Muscle of leg (tissue), 11 donors: ENCODE measurements around the gene TSPEAR. TPM values are rescaled to one million over a fixed set of nuclear protein-coding genes. Genes with fewer than 3 reads are reported as not detected.
"Not testable (repeated sequence)": the region's sequence is repeated elsewhere in the genome, so short reads cannot be mapped to it uniquely, and the experiment has no call there.

Experiments
- DNase-seq: peaks from one replicate; pipeline ENCODE4 v3.0.0; 2013
- H3K27ac ChIP-seq: one replicate; pipeline ENCODE4 v1.5.1; 2013; ENCODE audit warnings: mild to moderate bottlenecking, low read length, control low read depth
- H3K27me3 ChIP-seq: one replicate; pipeline ENCODE4 v1.6.1; 2013; ENCODE audit warnings: low read length; ENCODE audit not compliant: control insufficient read depth, insufficient read depth
- H3K36me3 ChIP-seq: one replicate; pipeline ENCODE4 v1.6.1; 2013; ENCODE audit warnings: low read length; ENCODE audit not compliant: control insufficient read depth, insufficient read depth
- H3K4me1 ChIP-seq: one replicate; pipeline ENCODE4 v1.6.1; 2013; ENCODE audit warnings: low read length; ENCODE audit not compliant: control insufficient read depth, insufficient read depth
- H3K4me3 ChIP-seq: one replicate; pipeline ENCODE4 v1.5.1; 2013; ENCODE audit warnings: low read length, control low read depth
- H3K9me3 ChIP-seq: replicated peaks from 2 replicates; pipeline ENCODE4 v1.6.1; 2013; ENCODE audit warnings: low read depth, low read length; ENCODE audit not compliant: control insufficient read depth
- WGBS: methylation state at CpG from one replicate; pipeline ENCODE4 v1.1.5; 2013; ENCODE audit warnings: missing lambda C conversion rate; ENCODE audit not compliant: insufficient coverage; 5-methylcytosine and 5-hydroxymethylcytosine counted together
- polyA plus RNA-seq, 8 donors: library from polyadenylated mRNA; unstranded; fragments of 120-200 nt; gene quantifications; one replicate each; pipeline versions ENCODE4 v1.2.1 to v1.2.3, GENCODE V29; 2013; ENCODE audit warnings: inconsistent platforms in 1 of 8, low replicate concordance in 1 of 8; ENCODE audit not compliant: insufficient read length in 8 of 8, insufficient read depth in 1 of 8
- total RNA-seq: library from RNA; stranded (reverse); fragments of 120-200 nt; gene quantifications from one replicate; pipeline ENCODE4 v1.2.4, GENCODE V29; 2013

TSPEAR gene
- total and polyA plus RNA-seq, 9 donors, result 0.04 to 1.5 (median 0.10) TPM; not detected in 2

DNA sequence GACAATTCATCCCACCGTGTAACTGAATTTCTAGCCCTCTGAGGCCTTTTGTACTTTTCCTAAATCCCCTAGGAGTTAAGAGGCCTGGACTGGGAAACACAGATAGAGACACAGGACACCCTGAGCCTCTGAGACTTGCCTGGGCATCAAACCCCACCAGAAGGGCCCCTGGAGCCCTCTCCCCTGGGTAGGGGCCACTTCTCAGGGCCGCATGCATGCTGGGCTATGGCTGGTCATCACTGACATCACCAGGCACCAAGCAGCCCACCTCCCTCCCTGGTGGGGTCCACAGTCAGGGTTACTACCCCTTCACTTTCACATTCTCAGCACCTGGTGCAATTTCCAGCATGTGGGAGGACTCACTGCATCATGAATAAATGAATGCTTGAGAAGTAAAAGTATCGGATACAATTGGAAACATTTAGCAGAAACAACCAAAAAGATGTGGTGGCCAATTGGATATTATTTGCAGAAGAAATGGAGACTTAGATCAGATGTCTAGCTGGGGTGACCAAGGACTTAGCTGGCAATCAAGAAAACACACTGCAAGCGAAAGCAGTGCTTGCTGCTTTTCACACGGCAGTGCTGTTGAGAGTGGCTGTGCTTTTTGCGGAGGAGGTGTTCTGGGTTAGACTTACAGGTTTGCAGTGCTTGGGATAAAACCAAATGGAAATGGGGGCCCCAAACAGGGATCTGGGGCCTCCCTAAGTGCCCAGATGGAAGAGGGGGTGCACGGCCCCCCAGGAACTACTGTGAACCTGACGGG is 111.9 kb downstream of the TSPEAR start:
- no peak overlapping the region for H3K27ac ChIP-seq
- no peaks in the 10 kb centered on the region for H3K9me3 ChIP-seq
- no peak for DNase-seq
- H3K36me3 ChIP-seq, result no peaks in the 10 kb centered on the region
- no peak overlapping the region for H3K4me3 ChIP-seq
- H3K4me1 ChIP-seq, result peaks cover 3% of the 10 kb centered on the region
- WGBS, result 85% methylated on average over 5 of the region's 8 CpGs
- peaks cover 9% of the 10 kb centered on the region for H3K27me3 ChIP-seq

DNA sequence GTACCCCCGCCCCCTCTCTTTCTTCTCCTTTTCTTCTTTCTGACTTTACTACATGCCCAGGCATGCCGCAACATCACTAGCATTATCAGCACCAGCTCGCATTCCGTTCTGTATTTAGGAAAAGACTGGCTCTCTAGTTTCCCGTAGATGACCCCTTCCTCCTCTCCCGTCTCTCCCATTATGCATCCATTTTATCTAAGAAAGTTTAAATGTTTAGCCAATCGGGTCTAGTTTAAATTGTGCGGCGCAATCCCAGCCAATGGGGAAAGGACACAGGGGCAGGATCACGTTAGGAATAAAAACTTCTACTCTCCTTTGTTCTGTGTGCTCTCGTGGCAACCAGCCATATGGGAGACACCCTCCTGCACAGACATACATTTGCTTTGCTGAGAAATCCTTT is 113.3 kb downstream of the TSPEAR start:
- peaks cover 4% of the 10 kb centered on the region for H3K27me3 ChIP-seq
- no peak for DNase-seq

GRCh38 chr21:44596068-44596725 is 115.2 kb downstream of the TSPEAR start:
- Histone ChIP-seq H3K4me1 (peaks cover 16% of the 10 kb centered on the region), H3K36me3 (no peaks in the 10 kb centered on the region), H3K27ac (no peak overlapping the region), H3K27me3 (peaks cover 4% of the 10 kb centered on the region), H3K4me3 (no peak overlapping the region), H3K9me3 (no peaks in the 10 kb centered on the region)
- DNase-seq, result no peak
- 74% methylated on average over 4 of the region's 9 CpGs for WGBS

More for the DNA sequence above, 113.3 kb downstream of the TSPEAR start:
- Histone ChIP-seq H3K4me1 (peaks cover 12% of the 10 kb centered on the region), H3K9me3 (no peaks in the 10 kb centered on the region), H3K27ac (no peak overlapping the region), H3K4me3 (no peak overlapping the region), H3K36me3 (no peaks in the 10 kb centered on the region)
- 86% methylated on average over 5 of the region's 11 CpGs for WGBS

DNA sequence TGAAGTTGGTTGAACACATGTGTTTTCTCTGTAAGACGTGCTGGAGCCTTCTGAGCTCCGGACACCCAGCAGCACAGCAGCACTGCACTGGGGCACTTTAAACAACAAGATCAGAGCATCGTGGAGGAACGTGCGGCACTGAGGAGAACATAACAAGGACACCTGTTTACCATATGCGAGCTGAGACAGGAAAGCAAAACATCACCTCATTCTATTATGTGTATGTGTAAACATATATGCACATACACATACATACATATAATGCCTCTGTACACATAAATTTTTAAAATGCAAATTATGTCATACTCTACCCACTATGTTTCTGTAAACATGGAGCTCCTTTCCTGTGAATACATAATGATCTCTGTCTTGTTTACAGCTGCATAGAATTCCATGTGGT is 115.8 kb downstream of the TSPEAR start:
- 40% methylated on average over 1 of the region's 6 CpGs for WGBS
- Histone ChIP-seq H3K9me3 (no peaks in the 10 kb centered on the region), H3K4me1 (peaks cover 16% of the 10 kb centered on the region), H3K36me3 (no peaks in the 10 kb centered on the region), H3K4me3 (no peak overlapping the region), H3K27me3 (peaks cover 4% of the 10 kb centered on the region), H3K27ac (no peak overlapping the region)
- DNase-seq, result no peak

DNA sequence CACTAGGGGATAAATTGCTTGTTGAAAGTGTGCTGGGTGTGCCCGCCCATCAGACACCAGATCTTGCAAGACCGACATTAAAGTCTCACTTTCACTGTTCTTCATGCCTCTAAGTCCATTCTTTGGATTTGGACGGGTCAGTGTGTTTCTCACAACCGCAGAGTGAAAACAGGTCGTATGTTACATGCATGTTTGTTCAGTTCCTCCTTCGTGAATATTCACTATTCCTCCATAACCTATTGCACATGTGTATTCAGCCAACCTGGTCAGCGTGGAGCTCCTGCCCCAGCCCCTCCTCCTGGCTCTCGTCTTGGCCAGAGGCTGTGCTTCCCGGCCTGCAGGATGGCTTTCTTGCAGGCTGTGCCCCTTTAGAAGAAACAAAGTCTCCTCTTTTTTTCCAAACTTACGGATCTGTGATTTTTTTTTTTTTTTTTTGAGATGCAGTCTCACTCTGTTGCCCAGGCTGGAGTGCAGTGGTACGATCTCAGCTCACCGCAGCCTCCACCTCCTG is 116.9 kb downstream of the TSPEAR start:
- H3K27ac ChIP-seq, result no peak overlapping the region
- WGBS, result 50% methylated on average over 6 of the region's 12 CpGs
- no peak for DNase-seq
- H3K4me3 ChIP-seq, result no peak overlapping the region
- peaks cover 16% of the 10 kb centered on the region for H3K4me1 ChIP-seq
- no peaks in the 10 kb centered on the region for H3K9me3 ChIP-seq
- peaks cover 4% of the 10 kb centered on the region for H3K27me3 ChIP-seq
- H3K36me3 ChIP-seq, result no peaks in the 10 kb centered on the region

- Histone ChIP-seq H3K4me1 (peaks cover 16% of the 10 kb centered on the region), H3K4me3 (no peak overlapping the region), H3K27ac (no peak overlapping the region), H3K36me3 (no peaks in the 10 kb centered on the region), H3K27me3 (peaks cover 4% of the 10 kb centered on the region), H3K9me3 (no peaks in the 10 kb centered on the region)
- peak; percentile 22 for DNase-seq
- 38% methylated on average over 16 of the region's 20 CpGs for WGBS
Measured at GRCh38 chr21:44593598-44594405, 117.6 kb downstream of the TSPEAR start.

DNA sequence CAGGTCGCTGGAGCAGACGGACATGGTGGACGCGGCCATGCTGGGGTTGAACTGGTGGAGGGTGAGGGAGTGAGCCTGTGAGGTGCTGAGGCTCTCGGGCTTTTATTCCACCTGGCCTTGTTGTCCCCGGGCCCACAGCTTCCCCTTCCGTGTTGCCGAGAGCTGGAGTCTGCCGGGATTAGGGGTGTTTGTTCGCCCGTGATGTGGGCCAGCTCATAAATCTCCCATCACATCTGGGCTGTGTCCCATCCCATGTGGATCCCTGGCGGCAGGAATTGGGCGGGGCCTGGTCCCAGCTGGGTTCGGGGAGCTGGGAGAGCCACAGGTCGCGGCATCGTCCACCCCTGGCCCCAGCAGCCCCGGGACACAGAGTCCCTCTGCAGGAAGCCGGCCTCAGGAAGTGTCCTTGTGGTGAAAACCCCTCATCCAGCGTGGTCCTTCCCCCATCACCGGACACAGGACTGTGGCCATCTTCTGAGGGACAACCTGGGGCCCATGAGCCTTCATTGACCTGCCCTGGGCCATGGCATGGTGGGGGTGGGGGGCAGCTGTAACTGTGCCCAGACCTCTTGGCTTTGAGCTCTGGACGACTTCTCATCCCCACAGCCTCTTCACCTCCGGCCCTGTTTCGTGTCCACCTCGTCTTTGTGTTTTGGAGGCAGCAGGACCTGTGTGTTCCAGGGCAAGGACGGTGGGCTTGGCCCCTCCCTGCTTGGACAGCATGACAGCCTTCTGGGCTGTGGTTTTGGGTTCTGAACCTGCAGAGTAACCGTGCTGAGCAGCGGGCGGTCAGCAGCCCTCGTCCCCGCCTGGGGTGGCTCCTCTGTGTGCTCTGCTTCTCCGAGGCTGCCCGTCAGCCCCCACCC is 118.7 kb downstream of the TSPEAR start, which contains the start of gene KRTAP10-6:
TSS of gene KRTAP10-6 (minus strand) at position 60 of the 866 bp plus-strand sequence. CDS start at position 39, 21 bp downstream.
- Histone ChIP-seq H3K27ac (no peak within 1 kb of the TSS), H3K9me3 (no peaks in the 10 kb centered on the region), H3K36me3 (no peaks in the 10 kb centered on the region), H3K4me1 (peaks cover 16% of the 10 kb centered on the region), H3K4me3 (no peak within 1 kb of the TSS), H3K27me3 (no peaks in the 10 kb centered on the region)
- WGBS, result 49% methylated on average over 26 of the region's 33 CpGs
- no peak for DNase-seq

DNA sequence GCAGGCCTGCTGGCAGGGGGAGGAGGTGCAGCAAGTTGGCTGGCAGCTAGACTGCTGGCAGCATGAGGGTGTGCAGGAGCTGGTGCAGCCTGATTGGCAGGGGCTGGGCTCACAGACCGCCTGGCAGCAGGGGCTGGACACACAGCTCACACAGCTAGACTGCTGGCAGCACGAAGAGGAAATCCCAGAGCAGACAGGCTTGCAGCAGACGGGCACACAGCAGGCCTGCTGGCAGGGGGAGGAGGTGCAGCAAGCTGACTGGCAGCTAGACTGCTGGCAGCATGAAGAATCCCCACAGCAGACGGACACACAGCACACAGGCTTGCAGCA is 119.6 kb downstream of the TSPEAR start:
- not testable (repeated sequence) for H3K9me3 ChIP-seq, H3K27ac ChIP-seq, DNase-seq, H3K27me3 ChIP-seq, H3K4me3 ChIP-seq, H3K36me3 ChIP-seq
- peaks cover 16% of the 10 kb centered on the region for H3K4me1 ChIP-seq
- WGBS, result no CpG with 5 or more reads among the region's 4 CpGs

DNA sequence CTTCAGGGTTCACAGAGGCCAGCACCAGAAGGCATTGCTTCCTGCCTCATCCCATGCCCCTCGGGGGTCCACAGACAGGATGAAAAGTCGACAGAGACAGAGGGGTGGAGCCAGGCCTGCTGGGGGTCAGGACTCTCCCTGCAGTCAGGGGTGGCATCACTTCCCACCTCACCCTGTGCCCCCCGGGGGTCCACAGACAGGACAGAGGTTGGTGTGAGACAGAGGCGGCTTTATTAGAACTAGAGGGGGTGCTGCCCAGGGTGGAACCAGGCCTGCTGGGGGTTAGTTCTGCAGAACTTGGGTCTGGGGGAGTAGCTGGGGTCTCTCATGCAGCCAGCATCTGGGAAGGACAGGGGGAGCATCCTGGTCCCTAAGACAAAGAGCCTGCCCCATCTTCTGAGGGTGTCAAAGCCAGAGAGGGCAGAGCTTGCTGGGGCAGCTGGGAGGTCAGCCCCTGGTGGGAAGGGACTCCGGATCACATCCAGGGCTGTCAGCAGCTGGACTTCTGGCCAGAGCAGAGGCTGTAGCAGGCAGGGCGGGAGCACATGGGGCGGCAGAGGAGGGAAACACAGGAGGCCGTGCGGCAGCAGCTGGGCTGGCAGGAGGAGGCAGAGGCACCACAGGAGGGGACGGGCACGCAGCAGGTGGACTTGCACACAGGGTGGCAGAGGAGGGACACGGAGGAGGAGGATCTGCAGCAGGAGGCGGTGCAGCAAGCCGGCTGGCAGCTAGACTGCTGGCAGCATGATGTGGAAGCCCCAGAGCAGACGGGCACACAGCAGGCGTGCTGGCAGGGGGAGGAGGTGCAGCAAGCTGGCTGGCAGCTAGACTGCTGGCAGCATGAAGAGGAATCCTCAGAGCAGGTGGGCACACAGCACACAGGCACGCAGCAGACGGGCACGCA is 120.2 kb downstream of the TSPEAR start:
- DNase-seq, H3K27me3 ChIP-seq, H3K4me3 ChIP-seq, H3K36me3 ChIP-seq, H3K9me3 ChIP-seq, H3K27ac ChIP-seq: not testable (repeated sequence)
- WGBS, result 53% methylated on average over 13 of the region's 19 CpGs
- H3K4me1 ChIP-seq, result peaks cover 16% of the 10 kb centered on the region
